ENCODE data around the gene PARP6. TPM values are rescaled to one million over a fixed set of nuclear protein-coding genes. Genes with fewer than 3 reads are reported as not detected.
A peak's percentile ranks its signal among the peaks of the same experiment; 100 is the strongest.

The PARP6 gene
- polyA plus RNA-seq, 1 of the 3 experiments (the other 2 are of a cell fraction) = 57.7 TPM

DNA sequence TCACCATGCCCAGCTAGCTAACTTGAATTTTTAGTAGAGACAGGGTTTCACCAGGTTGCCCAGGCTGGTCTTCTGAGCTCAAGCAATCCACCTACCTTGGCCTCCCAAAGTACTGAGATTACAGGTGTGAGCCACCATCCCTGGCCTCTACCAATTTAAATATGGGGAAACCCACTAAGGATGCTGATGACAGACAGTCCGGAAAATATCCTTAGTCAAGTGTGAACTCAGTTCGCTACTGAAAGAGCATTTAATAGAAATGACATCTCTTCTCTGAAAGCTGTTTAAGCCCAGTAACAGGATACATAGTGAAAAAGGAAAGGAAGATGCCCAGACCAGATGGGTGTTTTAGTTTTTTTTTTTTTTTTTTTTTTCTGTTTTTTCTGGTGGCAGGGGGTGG is 67.1 kb downstream of the PARP6 start:
- CTCF ChIA-PET = no interaction called here

GRCh38 chr15:72203507-72203837 is 68.9 kb downstream of the PARP6 start:
- Histone ChIP-seq H2AFZ (ENCODE audit: low read depth) (no peak overlapping the region), H3K27me3 (ENCODE audit: insufficient read depth) (no peaks in the 10 kb centered on the region), H3K4me3 (ENCODE audit: low read depth in 2 of 2, low read length in 1 of 2) (no peak overlapping the region), H3K79me2 (ENCODE audit: insufficient read depth) (peaks cover 43% of the 10 kb centered on the region), H4K20me1 (ENCODE audit: insufficient read depth) (peaks cover 99% of the 10 kb centered on the region), H3K27ac (ENCODE audit: low read depth in 2 of 2, low read length in 1 of 2) (peak overlapping the region; percentile 66 to 94), H3K9me3 (no peaks in the 10 kb centered on the region), H3K9ac (no peak overlapping the region), H3K4me1 (ENCODE audit: control insufficient read depth in 1 of 2, insufficient read depth in 2 of 2, low read depth in 1 of 2, low read length in 1 of 2) (peaks cover 35 to 37% of the 10 kb centered on the region in 2 experiments), H3K4me2 (peak overlapping the region; percentile 28; the same call in 1 of the 2 replicates), H3F3A (replicated peaks; ENCODE audit: insufficient read depth) (peaks cover 91% of the 10 kb centered on the region), H3K36me3 (replicated peaks in 1 of 2; ENCODE audit: control insufficient read depth in 1 of 2, insufficient read depth in 2 of 2, low read length in 1 of 2) (peaks cover 92 to 98% of the 10 kb centered on the region in 2 experiments), H3K9me2 (no peaks in the 10 kb centered on the region)
- 27% methylated on average over 4 of the region's 5 CpGs for WGBS (ENCODE audit: low lambda C conversion rate)
- POLR2A ChIA-PET = interaction anchor here (0.9 to 1.7 kb wide), 5 partner anchors 12 to 27 kb away, joined by 3 to 15 read pairs (median 6); partner anchors contain the start of gene PKM
- CTCF ChIA-PET = interaction anchor here (0.5 to 1.7 kb wide), 5 partner anchors 14 to 459 kb away, joined by 3 to 7 read pairs (median 3); no protein-coding TSS in a partner anchor
- peak; percentile 71 for DNase-seq
- TF ChIP-seq, protein P1, sequence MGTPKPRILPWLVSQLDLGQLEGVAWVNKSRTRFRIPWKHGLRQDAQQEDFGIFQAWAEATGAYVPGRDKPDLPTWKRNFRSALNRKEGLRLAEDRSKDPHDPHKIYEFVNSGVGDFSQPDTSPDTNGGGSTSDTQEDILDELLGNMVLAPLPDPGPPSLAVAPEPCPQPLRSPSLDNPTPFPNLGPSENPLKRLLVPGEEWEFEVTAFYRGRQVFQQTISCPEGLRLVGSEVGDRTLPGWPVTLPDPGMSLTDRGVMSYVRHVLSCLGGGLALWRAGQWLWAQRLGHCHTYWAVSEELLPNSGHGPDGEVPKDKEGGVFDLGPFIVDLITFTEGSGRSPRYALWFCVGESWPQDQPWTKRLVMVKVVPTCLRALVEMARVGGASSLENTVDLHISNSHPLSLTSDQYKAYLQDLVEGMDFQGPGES (IDR thresholded peaks at IDR 0.05; ENCODE audit: low read depth, low read length) = no peak
- TF ChIP-seq SIN3A (IDR thresholded peaks at IDR 0.05; ENCODE audit: borderline replicate concordance, low read depth, low read length) = peak; percentile 88; the same call in 1 of the 2 replicates
- peak; percentile 18; the same call in 1 of the 2 replicates for TF ChIP-seq RAD21 (IDR thresholded peaks at IDR 0.05; ENCODE audit: low read length)
- TF ChIP-seq TEAD4 (IDR thresholded peaks at IDR 0.05; ENCODE audit: borderline replicate concordance, insufficient read depth) = no peak
- peak; percentile 20; the same call in 1 of the 2 replicates for TF ChIP-seq FOSL2 (IDR thresholded peaks at IDR 0.05; ENCODE audit: borderline replicate concordance, low read depth)
- TF ChIP-seq RXRA (IDR thresholded peaks at IDR 0.05; ENCODE audit: borderline replicate concordance, low read depth) = no peak
- TF ChIP-seq, protein P2, sequence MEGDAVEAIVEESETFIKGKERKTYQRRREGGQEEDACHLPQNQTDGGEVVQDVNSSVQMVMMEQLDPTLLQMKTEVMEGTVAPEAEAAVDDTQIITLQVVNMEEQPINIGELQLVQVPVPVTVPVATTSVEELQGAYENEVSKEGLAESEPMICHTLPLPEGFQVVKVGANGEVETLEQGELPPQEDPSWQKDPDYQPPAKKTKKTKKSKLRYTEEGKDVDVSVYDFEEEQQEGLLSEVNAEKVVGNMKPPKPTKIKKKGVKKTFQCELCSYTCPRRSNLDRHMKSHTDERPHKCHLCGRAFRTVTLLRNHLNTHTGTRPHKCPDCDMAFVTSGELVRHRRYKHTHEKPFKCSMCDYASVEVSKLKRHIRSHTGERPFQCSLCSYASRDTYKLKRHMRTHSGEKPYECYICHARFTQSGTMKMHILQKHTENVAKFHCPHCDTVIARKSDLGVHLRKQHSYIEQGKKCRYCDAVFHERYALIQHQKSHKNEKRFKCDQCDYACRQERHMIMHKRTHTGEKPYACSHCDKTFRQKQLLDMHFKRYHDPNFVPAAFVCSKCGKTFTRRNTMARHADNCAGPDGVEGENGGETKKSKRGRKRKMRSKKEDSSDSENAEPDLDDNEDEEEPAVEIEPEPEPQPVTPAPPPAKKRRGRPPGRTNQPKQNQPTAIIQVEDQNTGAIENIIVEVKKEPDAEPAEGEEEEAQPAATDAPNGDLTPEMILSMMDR (IDR thresholded peaks at IDR 0.05) = no peak
- TF ChIP-seq TAF1 (IDR thresholded peaks at IDR 0.05; ENCODE audit: borderline replicate concordance, low read depth, low read length) = 0 out of 2 replicates have a peak, but pooled peaks have one; percentile 28
- peak; percentile 24; the same call in 1 of the 2 replicates for TF ChIP-seq USF1 (IDR thresholded peaks at IDR 0.05; ENCODE audit: borderline replicate concordance, low read depth)
- peak; percentile 52; the same call in 1 of the 2 replicates for TF ChIP-seq TCF12 (IDR thresholded peaks at IDR 0.05)
- TF ChIP-seq, protein P3, sequence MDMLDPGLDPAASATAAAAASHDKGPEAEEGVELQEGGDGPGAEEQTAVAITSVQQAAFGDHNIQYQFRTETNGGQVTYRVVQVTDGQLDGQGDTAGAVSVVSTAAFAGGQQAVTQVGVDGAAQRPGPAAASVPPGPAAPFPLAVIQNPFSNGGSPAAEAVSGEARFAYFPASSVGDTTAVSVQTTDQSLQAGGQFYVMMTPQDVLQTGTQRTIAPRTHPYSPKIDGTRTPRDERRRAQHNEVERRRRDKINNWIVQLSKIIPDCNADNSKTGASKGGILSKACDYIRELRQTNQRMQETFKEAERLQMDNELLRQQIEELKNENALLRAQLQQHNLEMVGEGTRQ (IDR thresholded peaks at IDR 0.05; ENCODE audit: borderline replicate concordance, low read depth, low read length) = no peak
- TF ChIP-seq FOXJ3 (CRISPR knock-in tag; IDR thresholded peaks at IDR 0.05) = no peak; the same call in 1 of the 2 replicates
- TF ChIP-seq CHD2 (IDR thresholded peaks at IDR 0.05; ENCODE audit: low read length, partially characterized antibody) = no peak
- TF ChIP-seq MXI1 (IDR thresholded peaks at IDR 0.05; ENCODE audit: low read depth, low read length) = peak; percentile 99
- TF ChIP-seq JUND (IDR thresholded peaks at IDR 0.05) = no peak
- no peak for TF ChIP-seq MEF2A (IDR thresholded peaks at IDR 0.05; ENCODE audit: borderline replicate concordance, low read depth)

More for the DNA sequence above, 67.1 kb downstream of the PARP6 start:
- Histone ChIP-seq H3K27me3 (ENCODE audit: insufficient read depth) (no peaks in the 10 kb centered on the region), H3K9me2 (no peaks in the 10 kb centered on the region), H3K4me3 (ENCODE audit: low read depth in 2 of 2, low read length in 1 of 2) (no peak overlapping the region), H3K79me2 (ENCODE audit: insufficient read depth) (peaks cover 59% of the 10 kb centered on the region), H3K9me3 (no peaks in the 10 kb centered on the region), H3K36me3 (replicated peaks in 1 of 2; ENCODE audit: control insufficient read depth in 1 of 2, insufficient read depth in 2 of 2, low read length in 1 of 2) (peaks cover 92 to 96% of the 10 kb centered on the region in 2 experiments), H3K4me2 (no peak overlapping the region), H3K27ac (ENCODE audit: low read depth in 2 of 2, low read length in 1 of 2) (peak overlapping the region in 1 of 2 experiments; percentile 66; a peak in 1 of 4 replicates), H4K20me1 (ENCODE audit: insufficient read depth) (peaks cover 98% of the 10 kb centered on the region), H3K4me1 (ENCODE audit: control insufficient read depth in 1 of 2, insufficient read depth in 2 of 2, low read depth in 1 of 2, low read length in 1 of 2) (peaks cover 35% of the 10 kb centered on the region in 2 experiments), H2AFZ (ENCODE audit: low read depth) (no peak overlapping the region), H3K9ac (no peak overlapping the region), H3F3A (replicated peaks; ENCODE audit: insufficient read depth) (peaks cover 87% of the 10 kb centered on the region)
- 100% methylated on average over 2 of the region's 2 CpGs for WGBS (ENCODE audit: low lambda C conversion rate)
- no peak for DNase-seq
- no peak for TF ChIP-seq SIN3A (IDR thresholded peaks at IDR 0.05; ENCODE audit: borderline replicate concordance, low read depth, low read length)
- TF ChIP-seq PBX3 (IDR thresholded peaks at IDR 0.05) = no peak
- POLR2A ChIA-PET = no interaction called here

Data from SK-N-SH (cell line).